NCI-H82 (cell line): ENCODE results near the gene BTF3.

Experiments used
- DNase-seq: peaks from one replicate; lab custom pipeline; 2025; lab: John Stamatoyannopoulos, UW

BTF3 gene

GRCh38 chr5:73525606-73526203 lies 27.5 kb downstream of the BTF3 start:
- no peak for DNase-seq

GRCh38 chr5:73528248-73528647 lies 30.0 kb downstream of the BTF3 start:
- DNase-seq, result no peak

- DNase-seq, result no peak
These were observed 30.8 kb downstream of the BTF3 start for GRCh38 chr5:73529081-73529480.

GRCh38 chr5:73531356-73531755 lies 33.1 kb downstream of the BTF3 start:
- DNase-seq, result no peak

- no peak for DNase-seq
These were observed 34.0 kb downstream of the BTF3 start for GRCh38 chr5:73532195-73532594.

GRCh38 chr5:73534011-73534644 lies 35.9 kb downstream of the BTF3 start:
- no peak for DNase-seq

- DNase-seq, result no peak
These were observed 36.7 kb downstream of the BTF3 start for GRCh38 chr5:73534971-73535370.

- DNase-seq, result no peak
These were observed 41.5 kb downstream of the BTF3 start for GRCh38 chr5:73539730-73540129.

GRCh38 chr5:73540192-73540591 lies 42.0 kb downstream of the BTF3 start:
- DNase-seq, result no peak

GRCh38 chr5:73542020-73542419 lies 43.8 kb downstream of the BTF3 start:
- no peak for DNase-seq

- DNase-seq, result peak; percentile 81
These were observed 46.5 kb downstream of the BTF3 start for GRCh38 chr5:73544429-73545402.

GRCh38 chr5:73545403-73545779 lies 47.1 kb downstream of the BTF3 start:
- DNase-seq, result no peak

- no peak for DNase-seq
These were observed 51.8 kb downstream of the BTF3 start for GRCh38 chr5:73550016-73550415.

- DNase-seq, result no peak
These were observed 54.4 kb downstream of the BTF3 start for GRCh38 chr5:73552642-73553041.
